ENCODE results near the gene RAB20. TPM values are rescaled to one million over a fixed set of nuclear protein-coding genes. Genes with fewer than 3 reads are reported as not detected.

Gene RAB20
- total RNA-seq, 1 donor from 2014 or later, result 3.8 TPM

DNA sequence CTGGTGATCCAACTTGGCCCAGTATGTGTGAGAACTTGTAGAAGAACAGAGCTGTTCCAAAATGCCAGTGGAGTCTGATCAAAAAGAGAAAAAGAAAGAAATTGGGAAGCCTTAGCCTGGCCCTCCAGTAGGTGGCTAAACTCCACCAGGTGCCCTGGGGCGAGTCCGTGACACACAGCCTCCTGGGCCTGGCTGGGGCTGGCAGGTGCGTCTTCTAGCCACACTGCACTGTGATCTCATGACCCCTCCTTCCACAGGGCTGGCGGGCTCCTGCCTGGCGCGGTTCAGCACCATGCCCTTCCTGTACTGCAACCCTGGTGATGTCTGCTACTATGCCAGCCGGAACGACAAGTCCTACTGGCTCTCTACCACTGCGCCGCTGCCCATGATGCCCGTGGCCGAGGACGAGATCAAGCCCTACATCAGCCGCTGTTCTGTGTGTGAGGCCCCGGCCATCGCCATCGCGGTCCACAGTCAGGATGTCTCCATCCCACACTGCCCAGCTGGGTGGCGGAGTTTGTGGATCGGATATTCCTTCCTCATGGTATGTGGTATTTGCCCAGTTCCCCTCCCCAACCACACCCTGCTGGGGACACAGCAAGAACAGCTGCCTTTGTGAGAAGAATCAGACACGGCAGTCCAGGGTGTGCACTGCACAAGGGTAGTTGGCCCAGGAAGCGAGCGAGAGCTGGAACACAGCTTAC is 53.7 kb downstream of the RAB20 start:
- Mint-ChIP-seq H3K4me3 (ENCODE audit: low read depth) (no peak overlapping the region), H3K27ac (no peak overlapping the region), H3K36me3 (ENCODE audit: insufficient read depth) (peaks cover 18% of the 10 kb centered on the region), H3K27me3 (no peaks in the 10 kb centered on the region), H3K4me1 (ENCODE audit: low read depth) (peaks cover 5% of the 10 kb centered on the region), H3K9me3 (ENCODE audit: low read depth) (no peaks in the 10 kb centered on the region)
- no peak for DNase-seq (ENCODE audit: low spot score, unreplicated experiment)
- TF ChIP-seq, protein P1, sequence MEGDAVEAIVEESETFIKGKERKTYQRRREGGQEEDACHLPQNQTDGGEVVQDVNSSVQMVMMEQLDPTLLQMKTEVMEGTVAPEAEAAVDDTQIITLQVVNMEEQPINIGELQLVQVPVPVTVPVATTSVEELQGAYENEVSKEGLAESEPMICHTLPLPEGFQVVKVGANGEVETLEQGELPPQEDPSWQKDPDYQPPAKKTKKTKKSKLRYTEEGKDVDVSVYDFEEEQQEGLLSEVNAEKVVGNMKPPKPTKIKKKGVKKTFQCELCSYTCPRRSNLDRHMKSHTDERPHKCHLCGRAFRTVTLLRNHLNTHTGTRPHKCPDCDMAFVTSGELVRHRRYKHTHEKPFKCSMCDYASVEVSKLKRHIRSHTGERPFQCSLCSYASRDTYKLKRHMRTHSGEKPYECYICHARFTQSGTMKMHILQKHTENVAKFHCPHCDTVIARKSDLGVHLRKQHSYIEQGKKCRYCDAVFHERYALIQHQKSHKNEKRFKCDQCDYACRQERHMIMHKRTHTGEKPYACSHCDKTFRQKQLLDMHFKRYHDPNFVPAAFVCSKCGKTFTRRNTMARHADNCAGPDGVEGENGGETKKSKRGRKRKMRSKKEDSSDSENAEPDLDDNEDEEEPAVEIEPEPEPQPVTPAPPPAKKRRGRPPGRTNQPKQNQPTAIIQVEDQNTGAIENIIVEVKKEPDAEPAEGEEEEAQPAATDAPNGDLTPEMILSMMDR (IDR thresholded peaks at IDR 0.05; ENCODE audit: unreplicated experiment), result no peak

DNA sequence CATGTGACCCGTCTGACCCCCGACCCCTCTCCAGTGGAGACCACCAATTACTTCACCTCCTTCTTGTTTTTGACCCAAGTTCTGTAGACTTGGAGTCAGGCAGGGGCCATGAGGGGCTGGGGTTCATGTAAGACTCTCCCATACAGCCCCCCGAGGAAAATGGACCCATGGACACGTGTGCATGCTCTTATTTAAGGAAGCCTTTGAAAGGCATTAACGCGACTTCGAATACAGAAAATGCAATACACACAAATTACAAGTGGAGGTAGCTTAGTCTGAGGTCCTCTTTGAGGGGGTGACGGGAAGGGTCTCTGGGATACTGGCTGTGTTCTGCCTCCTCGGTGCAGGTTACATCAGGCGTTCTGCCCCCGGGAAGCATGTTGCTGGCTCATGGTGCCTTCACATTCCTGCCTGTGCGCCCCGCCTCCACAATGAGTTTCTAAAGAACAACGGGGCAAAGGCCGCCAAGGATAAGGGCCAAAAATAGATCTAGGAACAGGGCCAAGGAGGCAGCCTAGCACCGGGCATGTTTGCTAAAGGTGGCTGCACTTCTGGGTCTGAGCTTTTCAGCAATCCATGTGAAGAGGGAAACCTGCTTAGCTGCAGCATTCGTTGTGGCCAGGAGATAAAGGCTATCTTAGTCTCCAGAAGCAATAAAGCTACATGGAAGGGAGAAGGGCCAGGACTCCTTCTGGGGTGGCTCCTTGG is 54.5 kb downstream of the RAB20 start:
- Mint-ChIP-seq H3K4me3 (ENCODE audit: low read depth) (no peak overlapping the region), H3K4me1 (ENCODE audit: low read depth) (peaks cover 5% of the 10 kb centered on the region)

DNA sequence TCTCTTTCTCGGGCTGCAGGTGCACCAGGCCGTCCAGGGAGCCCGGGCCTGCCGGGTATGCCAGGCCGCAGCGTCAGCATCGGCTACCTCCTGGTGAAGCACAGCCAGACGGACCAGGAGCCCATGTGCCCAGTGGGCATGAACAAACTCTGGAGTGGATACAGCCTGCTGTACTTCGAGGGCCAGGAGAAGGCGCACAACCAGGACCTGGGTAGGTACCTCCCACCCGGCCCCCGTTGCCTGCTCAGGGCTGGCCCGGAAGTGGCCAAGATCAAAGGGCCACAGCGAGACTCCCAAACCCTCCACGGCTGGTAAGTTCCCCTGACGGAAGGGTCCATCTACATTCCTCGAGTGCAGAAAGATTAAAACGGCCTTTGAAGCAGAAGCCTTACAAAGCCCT is 55.1 kb downstream of the RAB20 start:
- peaks cover 22% of the 10 kb centered on the region for H3K36me3 Mint-ChIP-seq (ENCODE audit: insufficient read depth)
- no peak overlapping the region for H3K4me3 Mint-ChIP-seq (ENCODE audit: low read depth)
- TF ChIP-seq, protein P1 (IDR thresholded peaks at IDR 0.05; ENCODE audit: unreplicated experiment), result no peak

More for the DNA sequence above, 54.5 kb downstream of the RAB20 start:
- TF ChIP-seq, protein P1 (IDR thresholded peaks at IDR 0.05; ENCODE audit: unreplicated experiment), result no peak
- Mint-ChIP-seq H3K36me3 (ENCODE audit: insufficient read depth) (peaks cover 17% of the 10 kb centered on the region), H3K27ac (peak overlapping the region; percentile 62), H3K27me3 (no peaks in the 10 kb centered on the region), H3K9me3 (ENCODE audit: low read depth) (no peaks in the 10 kb centered on the region)
- DNase-seq (ENCODE audit: low spot score, unreplicated experiment), result no peak

DNA sequence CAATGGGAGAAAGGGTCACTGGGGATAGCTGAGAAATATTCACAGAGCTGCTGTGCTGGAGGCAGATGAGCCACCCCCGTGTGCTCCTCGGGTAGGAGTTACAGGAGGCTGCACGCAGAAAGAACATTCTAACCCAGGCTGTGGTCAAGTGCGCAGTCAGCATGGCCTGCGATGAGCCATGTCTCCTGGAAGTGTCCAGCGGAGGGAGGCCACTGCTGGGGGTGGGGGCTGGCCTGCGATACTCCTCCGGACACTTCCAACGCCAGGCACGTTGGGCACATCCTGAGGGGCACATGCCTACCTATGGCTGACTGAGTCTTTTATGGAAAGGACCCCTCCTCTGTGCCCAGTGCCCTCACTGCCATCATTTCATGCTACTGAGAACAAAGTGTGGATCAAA is 55.9 kb downstream of the RAB20 start:
- DNase-seq (ENCODE audit: low spot score, unreplicated experiment), result no peak
- TF ChIP-seq, protein P1 (IDR thresholded peaks at IDR 0.05; ENCODE audit: unreplicated experiment), result no peak
- Mint-ChIP-seq H3K27ac (no peak overlapping the region), H3K27me3 (no peaks in the 10 kb centered on the region), H3K36me3 (ENCODE audit: insufficient read depth) (peaks cover 25% of the 10 kb centered on the region), H3K9me3 (ENCODE audit: low read depth) (no peaks in the 10 kb centered on the region), H3K4me1 (ENCODE audit: low read depth) (peaks cover 5% of the 10 kb centered on the region), H3K4me3 (ENCODE audit: low read depth) (no peak overlapping the region)

More for the DNA sequence above, 55.1 kb downstream of the RAB20 start:
- Mint-ChIP-seq H3K27me3 (no peaks in the 10 kb centered on the region), H3K4me1 (ENCODE audit: low read depth) (peaks cover 5% of the 10 kb centered on the region), H3K9me3 (ENCODE audit: low read depth) (no peaks in the 10 kb centered on the region), H3K27ac (no peak overlapping the region)
- no peak for DNase-seq (ENCODE audit: low spot score, unreplicated experiment)

DNA sequence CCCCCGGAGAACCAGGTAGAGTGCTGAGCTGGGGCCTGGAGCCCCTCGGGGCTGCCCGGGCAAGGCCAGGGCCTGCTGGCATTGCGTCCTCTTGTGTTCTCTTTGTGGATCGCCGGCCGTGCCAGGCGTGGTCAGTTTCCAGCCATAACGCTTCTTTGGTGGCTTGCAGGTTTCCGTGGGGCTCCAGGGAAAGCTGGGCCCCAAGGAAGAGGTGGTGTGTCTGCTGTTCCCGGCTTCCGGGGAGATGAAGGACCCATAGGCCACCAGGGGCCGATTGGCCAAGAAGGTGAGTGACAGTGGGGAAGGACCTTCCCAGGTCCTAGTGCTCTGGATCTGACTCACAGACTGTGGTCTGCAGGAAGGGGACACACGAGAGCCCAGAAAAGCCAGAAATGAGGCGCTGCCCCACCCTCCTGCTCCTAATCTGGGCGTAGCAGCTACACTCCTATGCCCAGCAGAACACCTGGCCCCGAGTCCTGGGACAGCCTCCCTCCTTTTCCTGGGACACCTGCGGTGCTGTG is 57.5 kb downstream of the RAB20 start:
- peaks cover 36% of the 10 kb centered on the region for H3K36me3 Mint-ChIP-seq (ENCODE audit: insufficient read depth)
- DNase-seq (ENCODE audit: low spot score, unreplicated experiment), result no peak
- no peak overlapping the region for H3K4me3 Mint-ChIP-seq (ENCODE audit: low read depth)
- H3K27ac Mint-ChIP-seq, result no peak overlapping the region
- no peaks in the 10 kb centered on the region for H3K27me3 Mint-ChIP-seq
- peaks cover 2% of the 10 kb centered on the region for H3K4me1 Mint-ChIP-seq (ENCODE audit: low read depth)
- TF ChIP-seq, protein P1 (IDR thresholded peaks at IDR 0.05; ENCODE audit: unreplicated experiment), result no peak
- H3K9me3 Mint-ChIP-seq (ENCODE audit: low read depth), result no peaks in the 10 kb centered on the region
